CD4-positive, alpha-beta T cell treated with Interleukin-12 subunit alpha and Interleukin-12 subunit beta, for 1 hour (primary cell): Measurements from ENCODE around the gene CHRNG.

Experiments
- DNase-seq: peaks from one replicate; pipeline ENCODE4 v3.0.0-alpha.2; 2020

The CHRNG gene

GRCh38 chr2:232539298-232540231 lies at the start of gene CHRNG:
TSS of gene CHRNG (plus strand) at chr2:232539692. CDS start at chr2:232539748, 56 bp downstream.
- DNase-seq: no peak

GRCh38 chr2:232490221-232491138 lies 49.0 kb upstream of the CHRNG start:
- no peak for DNase-seq

- no peak for DNase-seq
These were observed 48.2 kb upstream of the CHRNG start for GRCh38 chr2:232491139-232491780.

- no peak for DNase-seq
These were observed 47.1 kb upstream of the CHRNG start for GRCh38 chr2:232492236-232492848.

- DNase-seq: no peak
These were observed 46.4 kb upstream of the CHRNG start for GRCh38 chr2:232492963-232493700.

GRCh38 chr2:232493701-232494474 lies 45.6 kb upstream of the CHRNG start:
- no peak for DNase-seq

- DNase-seq: no peak
These were observed 45.0 kb upstream of the CHRNG start for GRCh38 chr2:232494542-232494941.

- no peak for DNase-seq
These were observed 44.2 kb upstream of the CHRNG start for GRCh38 chr2:232495292-232495691.

- DNase-seq: no peak
These were observed 42.8 kb upstream of the CHRNG start for GRCh38 chr2:232496501-232497270.

- no peak for DNase-seq
These were observed 42.1 kb upstream of the CHRNG start for GRCh38 chr2:232497348-232497747.

- no peak for DNase-seq
These were observed 41.0 kb upstream of the CHRNG start for GRCh38 chr2:232498452-232498851.

GRCh38 chr2:232501331-232501771 lies 38.1 kb upstream of the CHRNG start:
- no peak for DNase-seq

GRCh38 chr2:232501794-232502390 lies 37.6 kb upstream of the CHRNG start:
- no peak for DNase-seq

GRCh38 chr2:232502511-232502910 lies 37.0 kb upstream of the CHRNG start:
- no peak for DNase-seq

GRCh38 chr2:232502911-232503808 lies 36.3 kb upstream of the CHRNG start:
- peak; percentile 17 for DNase-seq

GRCh38 chr2:232503809-232504323 lies 35.6 kb upstream of the CHRNG start:
- DNase-seq: no peak

GRCh38 chr2:232504438-232504837 lies 35.1 kb upstream of the CHRNG start:
- DNase-seq: no peak

- no peak for DNase-seq
These were observed 33.6 kb upstream of the CHRNG start for GRCh38 chr2:232505856-232506255.
